Keratinocyte (primary cell): Measurements from ENCODE around the gene SEC16A. TPM values are rescaled to one million over a fixed set of nuclear protein-coding genes. Genes with fewer than 3 reads are reported as not detected.

Source experiments
- DNase-seq: peaks from one replicate; pipeline ENCODE4 v3.0.0-alpha.2; 2011; ENCODE audit warnings: low read depth, missing footprints, low spot score
- FAIRE-seq: peaks from 2 replicates; lab custom pipeline; 2011; peaks lifted over from hg19 to GRCh38; lab: Jason Lieb, UNC
- H2AFZ ChIP-seq: 2 replicates; pipeline ENCODE4 v1.6.0; 2012; ENCODE audit warnings: low read length, control low read depth, inconsistent platforms; ENCODE audit not compliant: control insufficient read depth
- H3K27ac ChIP-seq: 2 replicates; pipeline ENCODE4 v1.5.1; 2011; ENCODE audit warnings: low read length; ENCODE audit not compliant: control insufficient read depth, insufficient read depth
- H3K27me3 ChIP-seq: 3 replicates; pipeline ENCODE4 v1.6.0; 2011; ENCODE audit warnings: low read length; ENCODE audit not compliant: control insufficient read depth, insufficient read depth; ENCODE audit errors: extremely low read depth
- H3K36me3 ChIP-seq, 2 experiments: 2 replicates in 1 of 2; 3 replicates in 1 of 2; pipeline ENCODE4 v1.5.1; 2011; ENCODE audit warnings: low read length in 2 of 2, mild to moderate bottlenecking in 1 of 2; ENCODE audit not compliant: control insufficient read depth in 2 of 2, insufficient read depth in 2 of 2; ENCODE audit errors: extremely low read depth in 1 of 2
- H3K4me1 ChIP-seq: 3 replicates; pipeline ENCODE4 v1.5.1; 2011; ENCODE audit warnings: low read length; ENCODE audit not compliant: control insufficient read depth, insufficient read depth; ENCODE audit errors: extremely low read depth
- H3K4me2 ChIP-seq: 3 replicates; pipeline ENCODE4 v1.6.0; 2011; ENCODE audit warnings: low read depth, low read length; ENCODE audit not compliant: control insufficient read depth, insufficient read depth; ENCODE audit errors: extremely low read depth
- H3K4me3 ChIP-seq, 3 experiments: fragments of 200-600 bp in 1 of 3; sonication (generic) in 1 of 3; 2 replicates in 2 of 3; 3 replicates in 1 of 3; pipeline ENCODE4 v1.5.1; 2011 to 2016; ENCODE audit warnings: low read length in 3 of 3, mild to moderate bottlenecking in 3 of 3, control low read depth in 2 of 3, inconsistent platforms in 1 of 3, low read depth in 1 of 3, mixed read lengths in 1 of 3, mixed run types in 1 of 3, moderate library complexity in 1 of 3; ENCODE audit not compliant: control insufficient read depth in 2 of 3, insufficient read depth in 2 of 3; ENCODE audit errors: extremely low read depth in 1 of 3
- H3K79me2 ChIP-seq: 2 replicates; pipeline ENCODE4 v1.6.0; 2012; ENCODE audit warnings: low read length; ENCODE audit not compliant: control insufficient read depth, insufficient read depth
- H3K9ac ChIP-seq: 3 replicates; pipeline ENCODE4 v1.6.0; 2011; ENCODE audit warnings: low read length; ENCODE audit not compliant: control insufficient read depth, insufficient read depth; ENCODE audit errors: extremely low read depth
- H3K9me1 ChIP-seq: 3 replicates; pipeline ENCODE4 v1.6.0; 2011; ENCODE audit warnings: low read length; ENCODE audit not compliant: control insufficient read depth, insufficient read depth; ENCODE audit errors: extremely low read depth
- H3K9me3 ChIP-seq: 2 replicates; pipeline ENCODE4 v1.5.1; 2012; ENCODE audit warnings: low read depth, low read length; ENCODE audit not compliant: control insufficient read depth
- H4K20me1 ChIP-seq: 3 replicates; pipeline ENCODE4 v1.6.0; 2011; ENCODE audit warnings: low read length; ENCODE audit not compliant: control insufficient read depth, insufficient read depth; ENCODE audit errors: extremely low read depth
- CTCF ChIP-seq, 3 experiments: IDR thresholded peaks in 1 of 3; conservative IDR thresholded peaks in 1 of 3; optimal IDR thresholded peaks in 1 of 3; 2 replicates in 2 of 3; 3 replicates in 1 of 3; pipeline versions ENCODE3 to v1.5.1; 2011; ENCODE audit warnings: low read length in 3 of 3, mild to moderate bottlenecking in 3 of 3, moderate library complexity in 2 of 3, control low read depth in 1 of 3, inconsistent platforms in 1 of 3; ENCODE audit not compliant: insufficient read depth in 2 of 3; ENCODE audit errors: extremely low read depth in 1 of 3
- EZH2 ChIP-seq: IDR thresholded peaks from one replicate; pipeline ENCODE4 v1.6.1; 2012; ENCODE audit warnings: inconsistent platforms, mild to moderate bottlenecking, low read length, moderate library complexity
- dilution Hi-C: fragments of 300-500 bp; cut with MboI; formaldehyde crosslinking; loops from one replicate; pipeline ENCODE4 v1.7.0; 2020; ENCODE audit warnings: low sequenced_read_pairs; ENCODE audit not compliant: extremely low pct_ligation_motif_present
- polyA plus RNA-seq, 5 experiments: library from polyadenylated mRNA; depleted of rRNA in 3 of 5; stranded (reverse) in 3 of 5; stranded (forward) in 1 of 5; unstranded in 1 of 5; fragments of >200 nt; gene quantifications; 1 replicate in 1 of 5; 2 replicates in 3 of 5; 3 replicates in 1 of 5; pipeline versions ENCODE4 v1.2.1 to v1.2.3, GENCODE V29; 2011 to 2012; ENCODE audit warnings: missing spikeins in 2 of 5, low read depth in 1 of 5, low replicate concordance in 1 of 5

The SEC16A gene
- polyA plus RNA-seq, 1 donor (not counting 4 experiments of a cell fraction or from before 2014, with no cell fraction given): 15.8 TPM

GRCh38 chr9:136444102-136444501 lies 38.7 kb downstream of the SEC16A start:
- Histone ChIP-seq H3K4me2 (no peak overlapping the region), H2AFZ (no peak overlapping the region)

DNA sequence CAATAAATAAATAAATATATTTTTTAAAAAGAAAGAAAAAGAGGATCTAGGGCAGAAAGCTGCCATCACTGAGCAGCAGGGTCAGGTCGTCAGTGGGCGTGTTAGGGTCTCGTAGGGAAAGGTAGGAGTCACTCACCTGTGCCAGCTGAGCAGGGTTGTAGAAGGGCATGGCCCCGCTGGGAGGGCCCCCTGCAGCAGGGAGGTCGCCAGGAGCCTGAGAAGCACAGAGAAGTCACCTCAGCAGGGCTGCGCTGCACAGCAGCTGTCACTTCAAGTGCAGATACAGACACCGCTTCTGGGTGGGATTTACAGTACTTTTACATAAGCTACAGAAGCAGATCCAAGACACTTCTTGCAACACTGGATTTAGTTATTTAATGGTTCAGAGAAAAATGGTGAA lies 39.2 kb downstream of the SEC16A start:
- H3K79me2 ChIP-seq: peaks cover 9% of the 10 kb centered on the region
- FAIRE-seq (no peak), DNase-seq (no peak)
- H2AFZ ChIP-seq: no peak overlapping the region
- H3K9ac ChIP-seq: no peak overlapping the region
- dilution Hi-C loops: no loop called here
- no peaks in the 10 kb centered on the region for H3K9me1 ChIP-seq
- peaks cover 54 to 57% of the 10 kb centered on the region in 2 experiments for H3K36me3 ChIP-seq
- TF ChIP-seq EZH2: no peak
- TF ChIP-seq CTCF (optimal IDR thresholded peaks at IDR 0.05 in 1 of 3, IDR thresholded peaks at IDR 0.05 in 1 of 3, conservative IDR thresholded peaks at IDR 0.05 in 1 of 3; ENCODE audit: extremely low read depth in 1 of 3, insufficient read depth in 2 of 3, low read length in 3 of 3): no peak
- no peaks in the 10 kb centered on the region for H3K9me3 ChIP-seq
- H3K4me1 ChIP-seq: peaks cover 3% of the 10 kb centered on the region
- no peak overlapping the region for H3K27ac ChIP-seq
- no peak overlapping the region for H3K4me3 ChIP-seq
- H3K27me3 ChIP-seq: no peaks in the 10 kb centered on the region
- H4K20me1 ChIP-seq: peaks cover 5% of the 10 kb centered on the region
- no peak overlapping the region for H3K4me2 ChIP-seq

More at GRCh38 chr9:136444102-136444501, 38.7 kb downstream of the SEC16A start:
- dilution Hi-C loops: no loop called here
- Histone ChIP-seq H3K4me3 (no peak overlapping the region), H3K27me3 (no peaks in the 10 kb centered on the region), H3K27ac (no peak overlapping the region), H3K4me1 (peaks cover 3% of the 10 kb centered on the region), H3K9ac (no peak overlapping the region), H3K9me3 (no peaks in the 10 kb centered on the region), H3K9me1 (no peaks in the 10 kb centered on the region), H4K20me1 (peaks cover 5% of the 10 kb centered on the region), H3K36me3 (peaks cover 58 to 61% of the 10 kb centered on the region in 2 experiments), H3K79me2 (peaks cover 5% of the 10 kb centered on the region)
- TF ChIP-seq CTCF (optimal IDR thresholded peaks at IDR 0.05 in 1 of 3, IDR thresholded peaks at IDR 0.05 in 1 of 3, conservative IDR thresholded peaks at IDR 0.05 in 1 of 3; ENCODE audit: extremely low read depth in 1 of 3, insufficient read depth in 2 of 3, low read length in 3 of 3): no peak
- TF ChIP-seq EZH2: no peak
- no peak for DNase-seq
- FAIRE-seq: no peak
